Measurements from ENCODE around the gene FBXO11. TPM values are rescaled to one million over a fixed set of nuclear protein-coding genes. Genes with fewer than 3 reads are reported as not detected.
A peak's percentile ranks its signal among the peaks of the same experiment; 100 is the strongest.

Gene FBXO11
- total RNA-seq, 1 experiment from 2014 or later, result 64.1 TPM

DNA sequence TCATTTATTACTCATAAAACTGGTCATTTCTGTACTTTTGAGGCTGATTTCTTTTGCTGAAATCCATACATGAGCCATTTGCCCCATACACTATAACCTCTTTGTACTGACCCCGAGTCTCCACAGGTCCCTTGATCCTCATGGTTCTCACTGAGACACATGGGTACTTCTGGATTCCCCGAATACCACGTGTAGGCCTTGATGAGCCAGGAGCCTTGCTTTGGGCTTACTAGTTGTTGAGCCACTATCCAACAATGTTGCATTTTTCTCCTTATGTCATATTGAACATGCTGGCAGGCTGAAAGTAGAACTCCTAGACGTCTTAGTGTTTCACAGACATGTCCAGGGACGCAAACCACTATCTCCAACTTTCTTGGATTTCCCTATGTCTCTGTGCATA is 2.4 kb upstream of the FBXO11 start:
- H3K36me3 Mint-ChIP-seq (ENCODE audit: insufficient read depth, unreplicated experiment), result no peaks in the 10 kb centered on the region
- no peak overlapping the region for H3K4me3 Mint-ChIP-seq (ENCODE audit: unreplicated experiment)
- DNase-seq (ENCODE audit: unreplicated experiment), result no peak
- CTCF ChIA-PET, result no interaction called here
- no TSS peak for BruUV-seq (replicated peaks)
- no peaks in the 10 kb centered on the region for H3K27me3 Mint-ChIP-seq (ENCODE audit: insufficient read depth, unreplicated experiment)
- POLR2A ChIA-PET, result no interaction called here
- H3K4me1 Mint-ChIP-seq (ENCODE audit: insufficient read depth, unreplicated experiment), result peaks cover 12% of the 10 kb centered on the region
- no peak overlapping the region for H3K27ac Mint-ChIP-seq (ENCODE audit: low read depth, unreplicated experiment)
- TF ChIP-seq, protein P1, sequence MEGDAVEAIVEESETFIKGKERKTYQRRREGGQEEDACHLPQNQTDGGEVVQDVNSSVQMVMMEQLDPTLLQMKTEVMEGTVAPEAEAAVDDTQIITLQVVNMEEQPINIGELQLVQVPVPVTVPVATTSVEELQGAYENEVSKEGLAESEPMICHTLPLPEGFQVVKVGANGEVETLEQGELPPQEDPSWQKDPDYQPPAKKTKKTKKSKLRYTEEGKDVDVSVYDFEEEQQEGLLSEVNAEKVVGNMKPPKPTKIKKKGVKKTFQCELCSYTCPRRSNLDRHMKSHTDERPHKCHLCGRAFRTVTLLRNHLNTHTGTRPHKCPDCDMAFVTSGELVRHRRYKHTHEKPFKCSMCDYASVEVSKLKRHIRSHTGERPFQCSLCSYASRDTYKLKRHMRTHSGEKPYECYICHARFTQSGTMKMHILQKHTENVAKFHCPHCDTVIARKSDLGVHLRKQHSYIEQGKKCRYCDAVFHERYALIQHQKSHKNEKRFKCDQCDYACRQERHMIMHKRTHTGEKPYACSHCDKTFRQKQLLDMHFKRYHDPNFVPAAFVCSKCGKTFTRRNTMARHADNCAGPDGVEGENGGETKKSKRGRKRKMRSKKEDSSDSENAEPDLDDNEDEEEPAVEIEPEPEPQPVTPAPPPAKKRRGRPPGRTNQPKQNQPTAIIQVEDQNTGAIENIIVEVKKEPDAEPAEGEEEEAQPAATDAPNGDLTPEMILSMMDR (IDR thresholded peaks at IDR 0.05; ENCODE audit: unreplicated experiment), result no peak
- intact Hi-C loops (cut with micrococcal nuclease), result loop anchor here (5.0 kb wide), 2 partner anchors 46 to 126 kb away; partner anchors contain the start of gene MSH6
- H3K9me3 Mint-ChIP-seq (ENCODE audit: unreplicated experiment), result no peaks in the 10 kb centered on the region

DNA sequence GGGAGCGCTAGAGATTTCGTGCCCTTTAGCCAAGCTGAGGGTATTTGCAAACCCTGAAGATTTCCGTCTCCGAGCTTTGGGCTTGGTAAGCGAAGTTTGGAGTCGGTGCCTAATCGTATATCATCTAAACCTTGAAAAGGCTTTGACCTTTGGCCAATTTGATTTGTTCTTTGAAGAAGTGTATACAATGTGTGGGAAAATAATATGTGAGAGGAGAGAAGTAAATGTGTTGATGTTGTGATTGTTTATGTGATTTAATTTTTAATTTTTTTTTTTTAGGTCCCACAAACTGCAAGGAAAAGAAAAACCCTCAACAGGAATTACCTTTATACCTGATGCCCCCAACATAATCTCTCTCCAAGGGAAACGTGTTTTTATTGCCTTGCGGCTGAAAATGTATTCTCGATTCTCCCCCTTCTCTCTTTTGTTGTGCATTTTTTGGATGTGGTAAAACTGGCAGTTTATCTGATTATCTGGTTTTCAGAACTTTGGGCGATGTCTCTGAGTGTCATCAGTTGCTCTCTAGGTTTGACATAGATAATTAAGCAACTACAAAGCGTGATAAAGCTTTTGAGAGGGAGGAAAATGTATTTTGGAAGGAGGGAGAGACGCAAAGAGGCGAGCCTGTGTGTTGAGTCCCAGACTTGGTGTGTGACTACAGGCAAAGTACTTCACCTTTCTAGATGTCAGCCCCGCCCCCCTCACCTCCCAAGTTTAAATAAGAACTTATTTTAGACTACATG is 912 bp upstream of the FBXO11 start:
- ChIA-PET POLR2A (interaction anchor here (0.6 to 1.6 kb wide), 16 partner anchors 9 to 1810 kb away, joined by 3 to 7 read pairs (median 4); no protein-coding TSS in a partner anchor), CTCF (interaction anchor here (0.6 to 1.9 kb wide), 14 partner anchors 18 to 369 kb away, joined by 3 to 13 read pairs (median 4); no protein-coding TSS in a partner anchor)
- H3K36me3 Mint-ChIP-seq (ENCODE audit: insufficient read depth, unreplicated experiment), result no peaks in the 10 kb centered on the region
- no peaks in the 10 kb centered on the region for H3K27me3 Mint-ChIP-seq (ENCODE audit: insufficient read depth, unreplicated experiment)
- H3K9me3 Mint-ChIP-seq (ENCODE audit: unreplicated experiment), result no peaks in the 10 kb centered on the region
- DNase-seq (ENCODE audit: unreplicated experiment), result peak; percentile 35
- peak overlapping the region; percentile 92 for H3K4me3 Mint-ChIP-seq (ENCODE audit: unreplicated experiment)
- intact Hi-C loops (cut with micrococcal nuclease), result loop anchor here (5.0 kb wide), 2 partner anchors 45 to 125 kb away; partner anchors contain the start of gene MSH6
- TSS peak; percentile 89 for BruUV-seq (replicated peaks)
- H3K27ac Mint-ChIP-seq (ENCODE audit: low read depth, unreplicated experiment), result peak overlapping the region; percentile 97
- TF ChIP-seq, protein P1 (IDR thresholded peaks at IDR 0.05; ENCODE audit: unreplicated experiment), result no peak
- H3K4me1 Mint-ChIP-seq (ENCODE audit: insufficient read depth, unreplicated experiment), result peaks cover 18% of the 10 kb centered on the region

DNA sequence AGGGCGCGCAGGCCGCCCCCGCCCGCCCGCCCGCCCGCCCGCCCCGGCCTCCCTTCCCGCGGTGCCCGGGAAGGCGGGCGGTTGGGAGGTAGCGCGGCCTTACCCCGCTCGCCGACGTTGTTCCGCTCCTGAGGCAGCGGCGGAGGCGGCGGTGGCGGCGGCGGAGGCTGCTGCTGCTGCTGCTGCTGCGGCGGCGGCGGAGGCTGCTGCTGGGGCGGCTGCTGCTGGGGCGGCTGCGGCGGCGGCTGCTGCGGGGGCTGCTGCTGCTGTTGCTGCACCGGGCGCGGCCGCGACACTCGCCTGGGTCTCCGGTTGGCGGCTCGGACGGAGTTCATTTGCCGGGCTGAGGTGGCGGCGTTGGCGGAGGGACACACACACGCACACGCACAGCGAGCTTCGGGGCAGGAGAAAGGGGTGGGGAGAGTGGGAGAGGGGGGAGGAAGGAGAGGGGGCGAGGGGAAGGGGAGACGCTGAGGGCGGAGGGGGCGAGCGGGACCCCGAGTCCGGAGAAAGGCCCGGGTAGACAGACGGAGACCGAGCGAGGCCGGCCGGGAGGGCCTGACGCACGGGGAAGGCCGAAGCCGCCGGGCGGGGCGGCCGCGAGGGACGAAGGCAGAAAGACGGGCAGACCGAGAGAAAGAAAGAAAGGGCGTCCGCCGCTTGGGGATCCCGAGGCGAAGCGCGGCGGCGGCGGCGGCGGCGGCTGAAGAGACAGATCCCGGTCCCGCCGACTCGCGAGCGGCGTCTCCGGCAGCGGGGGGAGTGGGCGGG is 727 bp downstream of the FBXO11 start:
- Mint-ChIP-seq H3K9me3 (ENCODE audit: unreplicated experiment) (no peaks in the 10 kb centered on the region), H3K36me3 (ENCODE audit: insufficient read depth, unreplicated experiment) (no peaks in the 10 kb centered on the region), H3K27ac (ENCODE audit: low read depth, unreplicated experiment) (peak overlapping the region; percentile 97), H3K4me1 (ENCODE audit: insufficient read depth, unreplicated experiment) (peaks cover 18% of the 10 kb centered on the region), H3K4me3 (ENCODE audit: unreplicated experiment) (peak overlapping the region; percentile 92), H3K27me3 (ENCODE audit: insufficient read depth, unreplicated experiment) (no peaks in the 10 kb centered on the region)
- ChIA-PET POLR2A (interaction anchor here (0.5 kb wide), 1 partner anchor 138 kb away, joined by 4 read pairs; no protein-coding TSS in a partner anchor), CTCF (no interaction called here)
- TF ChIP-seq, protein P1 (IDR thresholded peaks at IDR 0.05; ENCODE audit: unreplicated experiment), result no peak
- BruUV-seq (replicated peaks), result no TSS peak
- no peak for DNase-seq (ENCODE audit: unreplicated experiment)
- intact Hi-C loops (cut with micrococcal nuclease), result loop anchor here (1.0 to 5.0 kb wide), 3 partner anchors 43 to 201 kb away; partner anchors contain the start of gene MSH6

All from MCF 10A (cell line).